ENCODE data around the gene HCRT. TPM values are rescaled to one million over a fixed set of nuclear protein-coding genes. Genes with fewer than 3 reads are reported as not detected.
"Not testable (repeated sequence)": the region's sequence is repeated elsewhere in the genome, so short reads cannot be mapped to it uniquely, and the experiment has no call there.

HCRT gene
- total RNA-seq, 1 donor = not detected

- not testable (repeated sequence) for H3K4me3 ChIP-seq (ENCODE audit: low read length); H3K9me3 ChIP-seq (ENCODE audit: low read depth, low read length); H3K27me3 ChIP-seq (ENCODE audit: insufficient read depth, low read length)
- H3K4me1 ChIP-seq (ENCODE audit: insufficient read depth, low read length) = peaks cover 22% of the 10 kb centered on the region
Observed at GRCh38 chr17:42143138-42143537, 42.1 kb downstream of the HCRT start.

GRCh38 chr17:42142371-42142896 lies 42.8 kb downstream of the HCRT start:
- Histone ChIP-seq H3K4me3 (ENCODE audit: low read length) (no peak overlapping the region), H3K4me1 (ENCODE audit: insufficient read depth, low read length) (peaks cover 24% of the 10 kb centered on the region), H3K9me3 (ENCODE audit: low read depth, low read length) (no peaks in the 10 kb centered on the region), H3K27me3 (ENCODE audit: insufficient read depth, low read length) (no peaks in the 10 kb centered on the region)

GRCh38 chr17:42141382-42141781 lies 43.9 kb downstream of the HCRT start:
- Histone ChIP-seq H3K27me3 (ENCODE audit: insufficient read depth, low read length) (no peaks in the 10 kb centered on the region), H3K4me3 (ENCODE audit: low read length) (no peak overlapping the region), H3K9me3 (ENCODE audit: low read depth, low read length) (no peaks in the 10 kb centered on the region), H3K4me1 (ENCODE audit: insufficient read depth, low read length) (peaks cover 30% of the 10 kb centered on the region)

- H3K4me3 ChIP-seq (ENCODE audit: low read length); H3K27me3 ChIP-seq (ENCODE audit: insufficient read depth, low read length); H3K9me3 ChIP-seq (ENCODE audit: low read depth, low read length): not testable (repeated sequence)
- peaks cover 37% of the 10 kb centered on the region for H3K4me1 ChIP-seq (ENCODE audit: insufficient read depth, low read length)
Observed at GRCh38 chr17:42140690-42141089, 44.6 kb downstream of the HCRT start.

- no peaks in the 10 kb centered on the region for H3K9me3 ChIP-seq (ENCODE audit: low read depth, low read length)
- H3K4me1 ChIP-seq (ENCODE audit: insufficient read depth, low read length) = peaks cover 54% of the 10 kb centered on the region
- H3K4me3 ChIP-seq (ENCODE audit: low read length) = no peak overlapping the region
- no peaks in the 10 kb centered on the region for H3K27me3 ChIP-seq (ENCODE audit: insufficient read depth, low read length)
Observed at GRCh38 chr17:42138749-42139492, 46.3 kb downstream of the HCRT start.

- H3K4me3 ChIP-seq (ENCODE audit: low read length) = no peak overlapping the region
- H3K4me1 ChIP-seq (ENCODE audit: insufficient read depth, low read length) = peaks cover 75% of the 10 kb centered on the region
- H3K9me3 ChIP-seq (ENCODE audit: low read depth, low read length) = no peaks in the 10 kb centered on the region
- H3K27me3 ChIP-seq (ENCODE audit: insufficient read depth, low read length) = no peaks in the 10 kb centered on the region
Observed at GRCh38 chr17:42136654-42137051, 48.6 kb downstream of the HCRT start.

GRCh38 chr17:42135664-42136653 lies 49.3 kb downstream of the HCRT start:
- H3K4me1 ChIP-seq (ENCODE audit: insufficient read depth, low read length) = peaks cover 75% of the 10 kb centered on the region
- H3K9me3 ChIP-seq (ENCODE audit: low read depth, low read length) = no peaks in the 10 kb centered on the region
- no peak overlapping the region for H3K4me3 ChIP-seq (ENCODE audit: low read length)
- H3K27me3 ChIP-seq (ENCODE audit: insufficient read depth, low read length) = no peaks in the 10 kb centered on the region

GRCh38 chr17:42135151-42135550 lies 50.1 kb downstream of the HCRT start:
- H3K4me1 ChIP-seq (ENCODE audit: insufficient read depth, low read length) = peaks cover 80% of the 10 kb centered on the region
- no peaks in the 10 kb centered on the region for H3K27me3 ChIP-seq (ENCODE audit: insufficient read depth, low read length)
- no peak overlapping the region for H3K4me3 ChIP-seq (ENCODE audit: low read length)
- H3K9me3 ChIP-seq (ENCODE audit: low read depth, low read length) = no peaks in the 10 kb centered on the region

Other genes with a start within 250 kb of the HCRT start
- 16.7 TPM for gene CNP, start 218.7 kb downstream of the HCRT start, total RNA-seq
- 110 TPM for gene DNAJC7, start 168.0 kb downstream of the HCRT start, total RNA-seq
- gene NKIRAS2, start 165.4 kb downstream of the HCRT start, total RNA-seq = 21.5 TPM
- gene C17orf113, start 134.9 kb downstream of the HCRT start, total RNA-seq = 0.21 TPM
- gene ZNF385C, start 87.0 kb downstream of the HCRT start, total RNA-seq = 0.10 TPM
- gene DHX58, start 72.7 kb downstream of the HCRT start, total RNA-seq = 12.3 TPM
- gene KAT2A, start 64.1 kb downstream of the HCRT start, total RNA-seq = 12.4 TPM
- gene HSPB9, start 62.6 kb downstream of the HCRT start, total RNA-seq = not detected
- 106 TPM for gene RAB5C, start 30.5 kb downstream of the HCRT start, total RNA-seq
- gene KCNH4, start 4.3 kb downstream of the HCRT start, total RNA-seq = under 0.01 TPM
- gene GHDC, start 9.0 kb upstream of the HCRT start, total RNA-seq = 9.9 TPM
- 60.2 TPM for gene STAT5B, start 90.9 kb upstream of the HCRT start, total RNA-seq
- 117 TPM for gene STAT5A, start 103.0 kb upstream of the HCRT start, total RNA-seq
- gene STAT3, start 203.0 kb upstream of the HCRT start, total RNA-seq = 216 TPM
- gene CAVIN1, start 237.8 kb upstream of the HCRT start, total RNA-seq = 0.21 TPM